ENCODE results near the gene KSR2.

DNA sequence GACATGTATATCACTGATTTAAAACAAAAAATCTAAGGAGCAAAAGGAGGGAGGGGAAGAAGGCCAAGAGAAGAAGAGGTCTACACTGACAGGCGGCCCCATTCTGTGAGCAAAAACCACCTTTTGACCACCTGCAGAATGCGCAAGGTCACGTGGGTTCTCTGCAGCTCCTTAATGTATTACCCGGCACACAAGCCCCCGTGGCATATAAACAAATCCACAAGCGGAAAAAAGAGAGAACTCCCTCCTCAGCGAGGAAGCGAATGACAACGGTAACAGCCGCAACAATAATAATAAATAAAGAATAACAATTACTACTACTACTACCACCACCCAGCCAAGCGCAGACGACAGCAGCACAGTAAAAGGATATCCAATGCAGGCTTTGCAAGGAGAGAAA lies 1.3 kb downstream of the KSR2 start:
- TF ChIP-seq GATA2 (IDR thresholded peaks at IDR 0.05; ENCODE audit: low read depth, low read length) (no peak), GATA3 (IDR thresholded peaks at IDR 0.05; ENCODE audit: low read depth, low read length) (no peak)
